HG03378 (cell line): Measurements from ENCODE around the gene FAM114A2.
"Not testable (repeated sequence)": the region's sequence is repeated elsewhere in the genome, so short reads cannot be mapped to it uniquely, and the experiment has no call there.

Experiments
- ATAC-seq: cut with Tn5 transposase; IDR thresholded peaks from one replicate; pipeline ENCODE4 v1.9.1; 2021; ENCODE audit warnings: mild to moderate bottlenecking, moderate library complexity; ENCODE audit not compliant: unreplicated experiment

The FAM114A2 gene

GRCh38 chr5:154053468-154053867, 14.8 kb upstream of the FAM114A2 start:
- ATAC-seq, result no peak

- ATAC-seq, result no peak
Observed at GRCh38 chr5:154049636-154050035, 10.9 kb upstream of the FAM114A2 start.

DNA sequence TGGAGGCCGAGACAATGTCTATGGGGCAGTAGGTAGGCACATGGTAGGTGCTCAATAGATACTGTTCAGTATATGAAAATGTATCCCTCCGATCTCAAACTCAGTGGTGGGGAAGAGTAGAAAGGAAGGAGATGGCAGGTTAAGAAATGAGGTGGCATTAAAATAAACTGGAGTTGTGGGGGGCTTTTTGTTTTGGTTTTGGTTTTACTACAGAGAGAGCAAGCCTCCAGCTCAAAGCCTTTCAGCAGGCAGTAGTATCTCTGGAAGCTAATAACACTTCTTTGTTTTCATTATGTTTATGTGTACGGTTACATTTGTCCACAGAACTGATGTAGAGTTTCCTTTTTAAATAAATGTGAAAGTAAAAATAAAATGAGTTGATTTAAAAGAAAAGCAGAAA, 8.6 kb upstream of the FAM114A2 start:
- no peak for ATAC-seq

DNA sequence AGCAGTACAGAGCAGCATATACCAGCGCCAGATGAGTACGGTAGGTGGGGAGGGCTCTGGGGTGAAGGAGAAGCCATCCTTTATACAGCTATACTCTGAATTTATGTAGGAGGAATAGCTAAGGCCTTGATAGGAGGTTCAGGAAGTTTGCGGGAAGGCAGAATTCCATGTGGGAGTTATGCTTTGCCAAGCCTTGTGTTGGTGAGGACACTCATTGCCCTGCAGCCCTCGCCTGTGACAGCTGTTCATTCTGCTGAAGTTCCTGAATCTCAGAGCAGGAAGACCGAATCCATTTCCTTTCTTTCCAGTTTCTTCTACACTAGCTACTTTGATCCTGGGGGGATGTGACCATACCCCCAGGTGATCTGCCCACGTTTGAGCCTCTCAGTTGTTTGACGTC, 7.8 kb upstream of the FAM114A2 start:
- ATAC-seq, result no peak

DNA sequence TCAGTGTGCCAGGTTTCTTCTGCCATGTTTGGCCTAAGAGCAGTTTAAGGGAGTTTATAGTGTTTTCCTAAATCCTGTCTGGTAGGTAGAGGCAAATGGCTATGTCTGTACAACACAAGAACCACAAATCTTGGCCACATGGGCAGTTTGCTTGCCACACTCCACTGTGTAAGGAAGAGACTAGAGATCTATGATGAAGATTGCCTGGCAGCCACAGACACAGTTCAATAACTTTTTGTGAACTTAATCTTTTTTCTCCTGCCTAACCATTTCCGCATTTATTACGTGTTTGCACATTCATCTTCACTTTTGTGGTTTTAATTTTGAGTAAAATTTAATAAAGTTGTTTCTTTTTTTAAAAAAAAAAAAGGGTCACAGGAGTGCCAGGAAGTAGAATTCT, 5.9 kb upstream of the FAM114A2 start:
- ATAC-seq, result no peak

DNA sequence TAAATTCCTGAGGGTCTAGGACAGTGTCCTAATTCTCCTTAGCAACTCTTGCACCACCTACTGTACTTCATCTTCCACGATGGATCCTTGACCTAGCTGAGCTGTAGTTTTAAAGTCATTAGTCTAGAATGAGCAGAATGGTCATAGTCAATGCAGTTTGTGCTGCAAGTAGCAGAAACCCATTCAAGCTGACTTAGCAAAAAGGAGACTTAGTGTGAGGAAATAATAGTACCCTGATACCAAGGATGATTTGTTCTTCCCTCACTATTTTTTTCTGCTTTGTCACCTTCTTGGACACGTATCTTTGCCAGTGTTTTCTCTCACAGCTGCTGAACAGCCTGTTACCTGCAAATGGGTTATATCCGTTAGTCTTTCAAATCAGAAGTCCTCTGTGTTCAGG, 5.4 kb upstream of the FAM114A2 start:
- no peak for ATAC-seq

DNA sequence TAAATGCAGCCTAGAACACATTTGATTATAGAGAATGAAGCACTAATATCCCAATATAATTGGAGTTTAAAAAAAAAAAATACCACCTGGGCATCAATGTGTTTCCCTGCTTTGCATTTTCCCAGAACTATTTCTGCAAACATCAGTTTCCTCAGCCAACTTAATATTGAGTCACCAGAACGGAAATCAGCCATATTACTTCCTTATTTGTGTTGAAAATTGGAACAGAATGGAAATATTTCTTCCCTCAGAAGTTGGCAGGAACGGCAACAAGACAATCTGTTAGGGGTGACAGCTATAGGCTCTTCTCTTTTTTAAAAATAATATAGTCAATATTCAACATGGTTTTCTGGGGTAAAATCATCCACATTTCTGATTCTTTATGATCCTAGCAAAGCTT, 4.1 kb upstream of the FAM114A2 start:
- ATAC-seq, result no peak

DNA sequence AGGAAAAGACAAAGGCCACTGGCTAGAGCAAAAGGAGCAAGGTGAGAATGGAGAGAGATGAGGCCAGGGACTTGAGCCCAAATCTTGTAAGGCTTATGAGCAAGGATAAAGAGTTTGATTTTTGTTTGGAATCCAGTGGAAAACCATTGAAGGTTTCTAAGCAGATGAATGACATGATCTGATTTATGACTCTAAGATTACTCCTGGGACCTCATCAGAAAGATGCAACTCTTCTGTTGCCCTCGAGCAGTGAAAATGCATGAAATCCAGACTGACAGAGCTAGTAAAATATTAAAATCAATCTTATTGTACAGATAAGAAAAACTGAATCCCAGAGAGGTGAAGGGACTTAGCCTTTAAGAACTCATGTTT, 734 bp upstream of the FAM114A2 start:
- ATAC-seq, result no peak

GRCh38 chr5:154038261-154038706, 426 bp downstream of the FAM114A2 start:
- peak; percentile 55 for ATAC-seq

DNA sequence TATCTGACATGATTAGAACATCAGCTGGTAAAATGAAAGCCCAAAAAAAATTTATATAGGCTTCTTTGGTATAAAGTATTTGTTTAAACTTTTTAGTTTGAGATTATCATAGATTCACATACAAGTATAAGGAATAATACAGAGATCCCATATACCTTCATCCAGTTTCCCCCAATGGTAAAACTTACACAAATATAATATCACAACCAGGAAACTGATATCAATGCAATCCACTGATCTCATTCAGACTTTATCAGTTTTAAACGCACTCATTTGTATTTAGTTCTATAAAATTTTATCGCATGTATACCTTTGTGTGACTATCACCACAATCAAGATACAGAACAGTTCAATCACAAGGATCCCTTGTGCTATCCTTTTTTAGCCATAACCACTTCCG, 3.8 kb downstream of the FAM114A2 start:
- no peak for ATAC-seq

- ATAC-seq, result no peak
Observed at GRCh38 chr5:154031937-154032489, 6.7 kb downstream of the FAM114A2 start.

GRCh38 chr5:154025951-154026350, 12.8 kb downstream of the FAM114A2 start:
- ATAC-seq, result no peak

DNA sequence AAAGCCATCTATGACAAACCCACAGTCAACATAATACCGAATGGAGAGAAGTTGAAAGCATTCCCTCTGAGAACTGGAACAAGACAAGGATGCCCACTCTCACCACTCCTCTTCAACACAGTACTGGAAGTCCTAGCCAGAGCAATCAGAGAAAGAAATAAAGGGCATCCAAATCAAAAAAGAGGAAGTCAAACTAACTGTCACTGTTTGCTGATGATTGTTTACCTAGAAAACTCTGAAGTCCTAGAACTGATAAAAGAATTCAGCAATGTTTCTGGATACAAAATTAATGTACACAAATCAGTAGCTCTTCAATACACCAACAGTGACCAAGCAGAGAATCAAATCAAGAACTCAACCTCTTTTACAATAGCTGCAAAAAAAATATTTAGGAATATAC, 19.8 kb downstream of the FAM114A2 start:
- not testable (repeated sequence) for ATAC-seq

DNA sequence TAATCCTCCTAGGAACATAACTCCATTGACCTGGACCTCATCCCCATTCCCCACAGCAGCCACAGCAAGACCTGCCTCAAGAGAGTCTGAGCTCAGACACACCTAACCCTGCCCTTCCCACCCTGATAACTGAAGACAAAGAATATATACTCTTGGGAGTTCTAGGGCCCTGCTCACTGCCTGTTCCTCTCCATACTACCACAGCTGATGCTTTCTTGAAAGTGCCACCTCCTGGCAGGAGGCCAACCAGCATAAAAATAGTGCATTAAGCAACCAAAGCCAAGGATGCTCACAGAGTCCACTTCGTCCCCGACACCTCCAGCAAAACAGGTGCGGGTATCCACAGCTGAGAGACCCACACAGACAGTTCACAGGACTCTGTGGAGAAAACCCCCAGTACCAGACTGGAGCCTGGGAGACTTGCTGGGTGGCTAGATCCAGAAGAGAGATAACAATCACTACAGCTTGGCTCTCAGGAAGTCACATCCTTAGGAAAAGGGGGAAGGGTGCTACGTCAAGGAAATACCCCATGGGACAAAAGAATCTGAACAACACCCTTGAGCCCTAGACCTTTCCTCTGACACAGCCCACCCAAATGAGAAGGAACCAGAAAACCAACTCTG, 23.5 kb downstream of the FAM114A2 start:
- ATAC-seq, result no peak

DNA sequence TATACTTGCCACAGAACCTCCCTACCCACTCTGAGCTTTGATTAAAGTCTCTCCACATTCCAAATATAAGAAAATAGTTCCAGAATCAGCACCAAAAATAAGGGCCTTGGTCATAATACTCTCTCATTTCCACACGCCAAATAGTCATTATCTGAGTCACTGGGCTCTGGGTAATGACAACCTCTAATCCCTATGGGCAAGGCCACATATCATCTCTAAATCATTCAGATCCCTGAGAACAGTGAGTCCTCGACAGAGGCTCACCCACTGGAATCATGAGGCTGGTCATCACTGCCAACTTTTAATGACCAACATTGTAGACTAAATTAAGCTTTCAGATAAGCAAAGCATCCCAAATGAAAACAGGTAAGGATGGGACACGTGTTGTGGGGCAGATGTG, 28.1 kb downstream of the FAM114A2 start:
- no peak for ATAC-seq

DNA sequence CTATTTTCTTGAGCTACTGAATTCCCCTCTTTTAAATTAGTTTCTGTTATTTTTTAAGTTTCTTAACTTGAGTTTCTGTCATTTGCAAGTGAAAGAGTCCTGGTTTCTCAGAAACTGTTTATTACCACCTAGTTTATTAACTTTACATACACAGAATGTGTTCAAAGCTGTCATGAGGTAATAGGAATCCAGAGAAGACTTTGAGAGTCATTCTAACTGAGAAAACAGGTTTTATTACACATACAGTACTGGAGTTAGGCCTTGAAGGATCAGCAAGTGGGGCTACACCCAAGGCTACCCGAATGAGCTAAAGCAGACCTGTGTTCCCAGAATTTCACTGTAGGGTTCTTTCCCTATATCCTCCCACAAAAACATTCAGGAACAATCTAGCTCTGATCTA, 33.1 kb downstream of the FAM114A2 start:
- ATAC-seq, result no peak

GRCh38 chr5:154002511-154003020, 36.1 kb downstream of the FAM114A2 start:
- ATAC-seq, result no peak

DNA sequence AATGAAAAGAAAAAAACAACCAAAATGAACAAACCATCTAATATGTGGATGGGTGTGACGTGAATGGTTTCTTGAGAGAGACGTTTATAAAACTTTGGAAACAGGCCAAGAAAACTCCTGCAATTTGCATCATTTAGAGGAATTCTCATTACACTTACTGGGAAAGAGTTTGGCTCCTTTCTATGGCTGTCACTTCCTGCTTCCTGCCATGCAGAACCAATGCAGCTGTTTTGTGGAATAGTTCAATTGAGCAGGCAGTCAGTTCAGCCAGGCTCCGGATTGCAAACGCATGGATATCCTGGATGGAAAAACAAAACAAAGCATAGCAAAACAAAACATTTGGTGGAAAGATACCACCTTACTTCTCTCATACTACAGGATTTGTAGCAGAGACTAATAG, 36.6 kb downstream of the FAM114A2 start:
- no peak for ATAC-seq

GRCh38 chr5:154000703-154001102, 38.0 kb downstream of the FAM114A2 start:
- ATAC-seq, result no peak

DNA sequence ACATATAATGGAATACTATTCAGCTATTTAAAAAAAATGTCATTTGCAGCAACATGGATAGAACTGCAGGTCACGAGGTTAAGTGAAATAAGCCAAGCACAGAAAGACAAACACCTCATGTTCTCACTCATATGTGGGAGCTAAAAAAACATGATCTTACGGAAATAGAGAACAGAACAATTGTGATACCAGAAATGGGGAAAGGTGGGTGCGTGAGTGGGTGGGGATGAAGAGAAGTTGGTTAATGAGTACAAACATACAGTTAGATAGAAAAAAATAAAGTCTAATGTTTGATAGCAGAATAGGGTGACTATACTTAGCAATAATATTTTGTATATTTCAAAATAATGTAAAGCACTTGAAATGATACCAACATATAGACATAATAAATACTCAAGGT, 38.7 kb downstream of the FAM114A2 start:
- no peak for ATAC-seq

DNA sequence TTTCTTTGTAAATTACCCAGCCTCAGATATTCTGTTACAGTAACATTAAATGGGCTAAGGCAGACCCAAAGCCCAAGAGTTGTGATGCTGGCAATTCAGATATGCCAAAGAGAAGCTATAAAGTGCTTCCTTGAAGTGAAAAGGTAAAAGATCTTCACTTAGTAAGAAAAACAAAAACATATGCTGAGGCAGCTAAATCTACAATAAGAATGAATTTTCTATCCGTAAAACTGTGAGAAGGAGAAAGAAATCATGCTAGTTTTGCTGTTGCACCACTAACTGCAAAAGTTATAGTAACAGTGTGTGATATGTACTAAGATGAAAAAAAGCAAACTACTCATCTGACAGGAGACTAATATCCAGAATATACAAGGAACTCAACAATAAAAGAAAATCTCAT, 39.9 kb downstream of the FAM114A2 start:
- no peak for ATAC-seq

- ATAC-seq, result no peak
Observed at GRCh38 chr5:153998010-153998409, 40.7 kb downstream of the FAM114A2 start.

GRCh38 chr5:153991168-153991567, 47.5 kb downstream of the FAM114A2 start:
- no peak for ATAC-seq
